Measurements from ENCODE around the gene SRP14. TPM values are rescaled to one million over a fixed set of nuclear protein-coding genes. Genes with fewer than 3 reads are reported as not detected.

The SRP14 gene
- total RNA-seq, 1 donor from 2014 or later: 157 TPM

Other genes starting within 250 kb of the SRP14 start
- gene GPR176, start 118.9 kb downstream of the SRP14 start, total RNA-seq: 1.7 TPM
- gene EIF2AK4, start 105.1 kb downstream of the SRP14 start, total RNA-seq: 34.2 TPM
- 8.3 TPM for gene BMF, start 69.7 kb upstream of the SRP14 start, total RNA-seq
- gene BUB1B, start 121.9 kb upstream of the SRP14 start, total RNA-seq: 1.9 TPM
- gene PAK6, start 199.9 kb upstream of the SRP14 start, total RNA-seq: 29.5 TPM
- gene ANKRD63, start 243.9 kb upstream of the SRP14 start, total RNA-seq: not detected